Measurements from ENCODE around the gene TENT4B. TPM values are rescaled to one million over a fixed set of nuclear protein-coding genes. Genes with fewer than 3 reads are reported as not detected.
A peak's percentile ranks its signal among the peaks of the same experiment; 100 is the strongest.

The TENT4B gene
- total RNA-seq, 3 donors from 2014 or later: 26.0 to 28.7 (median 27.8) TPM

GRCh38 chr16:50195756-50196155 lies 42.6 kb downstream of the TENT4B start:
- H3K4me1 Mint-ChIP-seq (ENCODE audit: low read depth): peaks cover 58% of the 10 kb centered on the region
- no peaks in the 10 kb centered on the region for H3K27me3 Mint-ChIP-seq (ENCODE audit: low read depth)
- no peak for DNase-seq
- no peaks in the 10 kb centered on the region for H3K9me3 Mint-ChIP-seq
- H3K4me3 Mint-ChIP-seq: no peak overlapping the region
- no peak for ATAC-seq
- H3K36me3 Mint-ChIP-seq (ENCODE audit: insufficient read depth): no peaks in the 10 kb centered on the region

GRCh38 chr16:50197582-50197981 lies 44.5 kb downstream of the TENT4B start:
- DNase-seq (no peak), ATAC-seq (no peak)
- H3K4me1 Mint-ChIP-seq (ENCODE audit: low read depth): peaks cover 67% of the 10 kb centered on the region
- H3K9me3 Mint-ChIP-seq: no peaks in the 10 kb centered on the region
- no peaks in the 10 kb centered on the region for H3K36me3 Mint-ChIP-seq (ENCODE audit: insufficient read depth)
- no peak overlapping the region for H3K4me3 Mint-ChIP-seq
- H3K27me3 Mint-ChIP-seq (ENCODE audit: low read depth): no peaks in the 10 kb centered on the region

GRCh38 chr16:50198802-50199403 lies 45.8 kb downstream of the TENT4B start:
- no peak for ATAC-seq
- no peak for DNase-seq
- Mint-ChIP-seq H3K36me3 (ENCODE audit: insufficient read depth) (no peaks in the 10 kb centered on the region), H3K4me1 (ENCODE audit: low read depth) (peaks cover 72% of the 10 kb centered on the region), H3K4me3 (no peak overlapping the region), H3K27me3 (ENCODE audit: low read depth) (no peaks in the 10 kb centered on the region), H3K9me3 (no peaks in the 10 kb centered on the region)

- H3K27me3 Mint-ChIP-seq (ENCODE audit: low read depth): no peaks in the 10 kb centered on the region
- no peak for DNase-seq
- H3K9me3 Mint-ChIP-seq: no peaks in the 10 kb centered on the region
- H3K4me3 Mint-ChIP-seq: no peak overlapping the region
- ATAC-seq: peak; percentile 21 to 23
- H3K4me1 Mint-ChIP-seq (ENCODE audit: low read depth): peaks cover 66% of the 10 kb centered on the region
- no peaks in the 10 kb centered on the region for H3K36me3 Mint-ChIP-seq (ENCODE audit: insufficient read depth)
Measured at GRCh38 chr16:50201787-50202186, 48.7 kb downstream of the TENT4B start.

GRCh38 chr16:50202926-50203624 lies 50.0 kb downstream of the TENT4B start:
- ATAC-seq: no peak
- peaks cover 57% of the 10 kb centered on the region for H3K4me1 Mint-ChIP-seq (ENCODE audit: low read depth)
- H3K27me3 Mint-ChIP-seq (ENCODE audit: low read depth): no peaks in the 10 kb centered on the region
- no peak overlapping the region for H3K4me3 Mint-ChIP-seq
- H3K9me3 Mint-ChIP-seq: no peaks in the 10 kb centered on the region
- DNase-seq: no peak
- no peaks in the 10 kb centered on the region for H3K36me3 Mint-ChIP-seq (ENCODE audit: insufficient read depth)

- ATAC-seq (no peak), DNase-seq (no peak)
- peaks cover 52% of the 10 kb centered on the region for H3K4me1 Mint-ChIP-seq (ENCODE audit: low read depth)
- no peaks in the 10 kb centered on the region for H3K9me3 Mint-ChIP-seq
- H3K4me3 Mint-ChIP-seq: no peak overlapping the region
- H3K36me3 Mint-ChIP-seq (ENCODE audit: insufficient read depth): no peaks in the 10 kb centered on the region
- H3K27me3 Mint-ChIP-seq (ENCODE audit: low read depth): no peaks in the 10 kb centered on the region
Measured at GRCh38 chr16:50203681-50204080, 50.6 kb downstream of the TENT4B start.

- Mint-ChIP-seq H3K9me3 (no peaks in the 10 kb centered on the region), H3K4me1 (ENCODE audit: low read depth) (peaks cover 48% of the 10 kb centered on the region), H3K4me3 (no peak overlapping the region), H3K36me3 (ENCODE audit: insufficient read depth) (no peaks in the 10 kb centered on the region), H3K27me3 (ENCODE audit: low read depth) (no peaks in the 10 kb centered on the region)
- no peak for DNase-seq
- no peak for ATAC-seq
Measured at GRCh38 chr16:50204453-50205108, 51.5 kb downstream of the TENT4B start.

GRCh38 chr16:50207652-50208051 lies 54.5 kb downstream of the TENT4B start:
- H3K27me3 Mint-ChIP-seq (ENCODE audit: low read depth): no peaks in the 10 kb centered on the region
- ATAC-seq (no peak), DNase-seq (no peak)
- no peaks in the 10 kb centered on the region for H3K9me3 Mint-ChIP-seq
- peaks cover 40% of the 10 kb centered on the region for H3K4me1 Mint-ChIP-seq (ENCODE audit: low read depth)
- H3K36me3 Mint-ChIP-seq (ENCODE audit: insufficient read depth): peaks cover 4% of the 10 kb centered on the region
- H3K4me3 Mint-ChIP-seq: no peak overlapping the region

GRCh38 chr16:50208460-50208931 lies 55.4 kb downstream of the TENT4B start:
- ATAC-seq (no peak), DNase-seq (no peak)
- H3K4me1 Mint-ChIP-seq (ENCODE audit: low read depth): peaks cover 33% of the 10 kb centered on the region
- no peaks in the 10 kb centered on the region for H3K9me3 Mint-ChIP-seq
- H3K36me3 Mint-ChIP-seq (ENCODE audit: insufficient read depth): peaks cover 6% of the 10 kb centered on the region
- no peak overlapping the region for H3K4me3 Mint-ChIP-seq
- H3K27me3 Mint-ChIP-seq (ENCODE audit: low read depth): no peaks in the 10 kb centered on the region

GRCh38 chr16:50209546-50210265 lies 56.6 kb downstream of the TENT4B start:
- Mint-ChIP-seq H3K9me3 (no peaks in the 10 kb centered on the region), H3K36me3 (ENCODE audit: insufficient read depth) (peaks cover 11% of the 10 kb centered on the region), H3K4me3 (no peak overlapping the region), H3K27me3 (ENCODE audit: low read depth) (no peaks in the 10 kb centered on the region), H3K4me1 (ENCODE audit: low read depth) (peaks cover 24% of the 10 kb centered on the region)
- DNase-seq (no peak), ATAC-seq (no peak)

- no peak overlapping the region for H3K4me3 Mint-ChIP-seq
- H3K36me3 Mint-ChIP-seq (ENCODE audit: insufficient read depth): peaks cover 14% of the 10 kb centered on the region
- H3K9me3 Mint-ChIP-seq: no peaks in the 10 kb centered on the region
- DNase-seq: peak; percentile 50
- peak; percentile 89 to 90 for ATAC-seq
- peaks cover 20% of the 10 kb centered on the region for H3K4me1 Mint-ChIP-seq (ENCODE audit: low read depth)
- H3K27me3 Mint-ChIP-seq (ENCODE audit: low read depth): no peaks in the 10 kb centered on the region
Measured at GRCh38 chr16:50210266-50211038, 57.3 kb downstream of the TENT4B start.

GRCh38 chr16:50213939-50214519 lies 60.9 kb downstream of the TENT4B start:
- no peaks in the 10 kb centered on the region for H3K27me3 Mint-ChIP-seq (ENCODE audit: low read depth)
- H3K9me3 Mint-ChIP-seq: no peaks in the 10 kb centered on the region
- peaks cover 21% of the 10 kb centered on the region for H3K36me3 Mint-ChIP-seq (ENCODE audit: insufficient read depth)

GRCh38 chr16:50215680-50216079 lies 62.6 kb downstream of the TENT4B start:
- no peaks in the 10 kb centered on the region for H3K27me3 Mint-ChIP-seq (ENCODE audit: low read depth)
- peaks cover 21% of the 10 kb centered on the region for H3K36me3 Mint-ChIP-seq (ENCODE audit: insufficient read depth)
- H3K4me3 Mint-ChIP-seq: no peak overlapping the region
- H3K4me1 Mint-ChIP-seq (ENCODE audit: low read depth): peaks cover 11% of the 10 kb centered on the region
- ATAC-seq (no peak), DNase-seq (no peak)
- H3K9me3 Mint-ChIP-seq: no peaks in the 10 kb centered on the region

More at GRCh38 chr16:50213939-50214519, 60.9 kb downstream of the TENT4B start:
- no peak for DNase-seq
- peaks cover 21% of the 10 kb centered on the region for H3K4me1 Mint-ChIP-seq (ENCODE audit: low read depth)
- peak; percentile 47 to 57 for ATAC-seq
- H3K4me3 Mint-ChIP-seq: no peak overlapping the region
